Endothelial cell (in vitro differentiated cells): ENCODE results near the gene PFN3. TPM values are rescaled to one million over a fixed set of nuclear protein-coding genes. Genes with fewer than 3 reads are reported as not detected.

Experiments used
- DNase-seq: peaks from one replicate; pipeline ENCODE4 v3.0.0; 2021; ENCODE audit warnings: low spot score
- H3K27ac Mint-ChIP-seq: one replicate; pipeline ENCODE4 v1.8.0; 2021; ENCODE audit warnings: mixed read lengths, inconsistent platforms; ENCODE audit not compliant: unreplicated experiment
- H3K27me3 Mint-ChIP-seq: one replicate; pipeline ENCODE4 v1.8.0; 2021; ENCODE audit warnings: mild to moderate bottlenecking, moderate library complexity, mixed read lengths, inconsistent platforms; ENCODE audit not compliant: unreplicated experiment
- H3K36me3 Mint-ChIP-seq: one replicate; pipeline ENCODE4 v1.8.0; 2021; ENCODE audit warnings: mild to moderate bottlenecking, low read depth, mixed read lengths, inconsistent platforms; ENCODE audit not compliant: unreplicated experiment
- H3K4me1 Mint-ChIP-seq: one replicate; pipeline ENCODE4 v1.8.0; 2021; ENCODE audit warnings: mild to moderate bottlenecking, mixed read lengths, inconsistent platforms; ENCODE audit not compliant: unreplicated experiment
- H3K4me3 Mint-ChIP-seq: one replicate; pipeline ENCODE4 v1.8.0; 2021; ENCODE audit warnings: mild to moderate bottlenecking, mixed read lengths, inconsistent platforms; ENCODE audit not compliant: unreplicated experiment
- H3K9me3 Mint-ChIP-seq: one replicate; pipeline ENCODE4 v1.8.0; 2021; ENCODE audit warnings: mixed read lengths, inconsistent platforms; ENCODE audit not compliant: unreplicated experiment
- total RNA-seq: library from RNA; stranded (reverse); fragmentation: NEBNext Ultra II Directional; extraction: Animal tissue kit (Norgen Biotek cat#: 25700); gene quantifications from one replicate; pipeline ENCODE4 v1.2.1, GENCODE V29; 2021; ENCODE audit not compliant: unreplicated experiment
- TF ChIP-seq, protein P1 (sequence below): fragments of 200-600 bp; sonication (generic); IDR thresholded peaks from one replicate; pipeline ENCODE4 v1.5.0; 2021; ENCODE audit warnings: antibody characterized with exemption; ENCODE audit not compliant: unreplicated experiment

The PFN3 gene
- total RNA-seq, 1 donor from 2014 or later: not detected

DNA sequence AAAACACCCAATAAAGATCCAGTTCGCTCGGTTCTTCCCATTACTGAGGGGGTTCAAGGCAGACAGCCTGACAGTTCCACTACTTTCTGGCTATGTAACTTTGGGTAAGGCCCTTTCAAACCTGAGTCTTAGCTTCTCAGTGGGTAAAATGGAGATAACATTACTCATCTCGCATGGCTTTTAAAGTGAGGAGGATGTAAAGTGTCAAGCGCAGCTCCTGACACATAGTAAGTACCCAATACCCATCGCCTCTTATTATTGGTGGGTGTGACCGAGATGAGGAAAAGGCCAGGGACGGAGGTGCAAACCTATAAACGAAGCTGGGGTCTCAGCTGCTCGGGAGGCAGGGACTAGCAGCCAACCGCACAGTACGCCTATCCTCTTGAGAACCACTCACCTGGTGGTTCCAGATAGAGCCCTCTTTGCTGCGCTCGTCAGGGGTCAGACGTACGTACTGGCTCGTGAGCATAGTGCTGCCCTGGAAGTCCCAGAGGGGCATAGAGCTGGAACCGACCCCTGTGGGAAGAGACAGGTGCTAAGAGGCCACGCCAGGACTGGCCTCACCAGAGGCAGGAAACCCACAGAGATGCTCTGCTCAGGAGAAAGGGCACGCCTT is 49.6 kb downstream of the PFN3 start:
- DNase-seq: no peak
- Mint-ChIP-seq H3K4me3 (peak overlapping the region; percentile 99), H3K9me3 (no peaks in the 10 kb centered on the region), H3K27ac (peak overlapping the region; percentile 99), H3K36me3 (peaks cover 15% of the 10 kb centered on the region), H3K27me3 (peaks cover 8% of the 10 kb centered on the region), H3K4me1 (peaks cover 28% of the 10 kb centered on the region)
- TF ChIP-seq, protein P1, sequence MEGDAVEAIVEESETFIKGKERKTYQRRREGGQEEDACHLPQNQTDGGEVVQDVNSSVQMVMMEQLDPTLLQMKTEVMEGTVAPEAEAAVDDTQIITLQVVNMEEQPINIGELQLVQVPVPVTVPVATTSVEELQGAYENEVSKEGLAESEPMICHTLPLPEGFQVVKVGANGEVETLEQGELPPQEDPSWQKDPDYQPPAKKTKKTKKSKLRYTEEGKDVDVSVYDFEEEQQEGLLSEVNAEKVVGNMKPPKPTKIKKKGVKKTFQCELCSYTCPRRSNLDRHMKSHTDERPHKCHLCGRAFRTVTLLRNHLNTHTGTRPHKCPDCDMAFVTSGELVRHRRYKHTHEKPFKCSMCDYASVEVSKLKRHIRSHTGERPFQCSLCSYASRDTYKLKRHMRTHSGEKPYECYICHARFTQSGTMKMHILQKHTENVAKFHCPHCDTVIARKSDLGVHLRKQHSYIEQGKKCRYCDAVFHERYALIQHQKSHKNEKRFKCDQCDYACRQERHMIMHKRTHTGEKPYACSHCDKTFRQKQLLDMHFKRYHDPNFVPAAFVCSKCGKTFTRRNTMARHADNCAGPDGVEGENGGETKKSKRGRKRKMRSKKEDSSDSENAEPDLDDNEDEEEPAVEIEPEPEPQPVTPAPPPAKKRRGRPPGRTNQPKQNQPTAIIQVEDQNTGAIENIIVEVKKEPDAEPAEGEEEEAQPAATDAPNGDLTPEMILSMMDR: no peak

Other genes starting within 250 kb of the PFN3 start
- gene RAB24, start 96.9 kb downstream of the PFN3 start, total RNA-seq: 15.9 TPM
- gene PRELID1, start 96.9 kb downstream of the PFN3 start, total RNA-seq: 198 TPM
- 6.4 TPM for gene MXD3, start 88.8 kb downstream of the PFN3 start, total RNA-seq
- gene LMAN2, start 49.0 kb downstream of the PFN3 start, total RNA-seq: 137 TPM
- 21.8 TPM for gene RGS14, start 42.7 kb downstream of the PFN3 start, total RNA-seq
- not detected for gene SLC34A1, start 16.2 kb downstream of the PFN3 start, total RNA-seq
- 1.4 TPM for gene F12, start 8.9 kb upstream of the PFN3 start, total RNA-seq
- 33.1 TPM for gene GRK6, start 26.0 kb upstream of the PFN3 start, total RNA-seq
- gene PRR7, start 46.2 kb upstream of the PFN3 start, total RNA-seq: 0.97 TPM
- gene DBN1, start 73.0 kb upstream of the PFN3 start, total RNA-seq: 315 TPM
- 238 TPM for gene PDLIM7, start 96.9 kb upstream of the PFN3 start, total RNA-seq
- gene DOK3, start 109.2 kb upstream of the PFN3 start, total RNA-seq: 51.4 TPM
- 125 TPM for gene DDX41, start 116.3 kb upstream of the PFN3 start, total RNA-seq
- gene FAM193B, start 153.9 kb upstream of the PFN3 start, total RNA-seq: 97.6 TPM
- 271 TPM for gene TMED9, start 191.5 kb upstream of the PFN3 start, total RNA-seq
- gene B4GALT7, start 199.5 kb upstream of the PFN3 start, total RNA-seq: 34.6 TPM